ENCODE measurements around the gene KLHL8. TPM values are rescaled to one million over a fixed set of nuclear protein-coding genes. Genes with fewer than 3 reads are reported as not detected.

KLHL8 gene
- total RNA-seq, 1 experiment from 2014 or later = 24.2 TPM

DNA sequence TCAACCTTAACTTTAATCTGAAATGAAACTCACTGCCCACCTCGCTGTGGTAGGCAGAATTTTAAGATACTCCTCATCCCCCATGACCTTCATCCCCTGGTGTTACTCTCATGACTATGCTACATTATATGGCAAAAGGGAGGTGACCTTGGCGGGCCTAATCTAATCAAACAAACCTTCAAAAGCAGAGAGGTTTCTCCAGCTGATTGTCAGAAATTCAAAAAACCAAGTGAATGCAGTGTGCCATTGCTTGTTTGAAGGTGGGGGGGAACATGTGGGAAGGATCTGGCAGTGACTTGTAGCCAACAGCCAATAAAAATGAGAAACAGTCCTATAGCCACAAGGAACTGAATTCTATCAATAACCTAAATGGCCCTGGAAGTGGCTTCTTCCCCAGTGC is 48.5 kb downstream of the KLHL8 start (continued):
- TF ChIP-seq REST (IDR thresholded peaks at IDR 0.05; ENCODE audit: low read depth) = no peak

DNA sequence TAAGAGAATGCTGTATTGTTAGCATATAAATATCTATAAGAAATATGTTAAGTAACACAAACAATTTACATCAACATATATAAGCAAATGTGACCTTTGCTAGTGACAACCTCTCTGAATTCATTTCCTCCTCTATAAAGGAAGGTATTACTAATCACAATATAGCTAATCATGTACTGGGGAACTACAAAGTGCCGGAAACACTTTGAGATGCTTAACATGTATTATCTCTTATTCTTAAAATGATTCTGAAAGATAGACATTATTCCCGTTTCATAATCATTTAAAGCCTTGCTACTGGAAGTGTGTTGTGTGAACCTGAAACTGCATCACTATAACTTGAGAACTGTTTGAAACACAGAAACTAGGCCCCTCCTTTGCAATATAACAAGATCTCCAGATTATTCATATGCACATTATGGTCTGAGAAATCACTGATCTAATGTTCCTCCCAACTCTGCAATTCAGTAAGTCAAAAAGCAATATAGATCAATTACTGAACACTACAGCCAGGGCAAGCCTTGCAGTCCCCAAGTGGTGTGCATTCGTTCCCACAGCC is 54.0 kb downstream of the KLHL8 start:
- Histone ChIP-seq H3K79me2 (ENCODE audit: insufficient read depth, low read length) (no peaks in the 10 kb centered on the region), H2AFZ (ENCODE audit: low read depth, low read length, poor library complexity, severe bottlenecking) (no peak overlapping the region), H3K9ac (ENCODE audit: low read length) (no peak overlapping the region), H4K20me1 (ENCODE audit: insufficient read depth) (no peaks in the 10 kb centered on the region), H3K9me2 (ENCODE audit: insufficient read depth) (no peaks in the 10 kb centered on the region), H3K4me3 (replicated peaks in 1 of 2; ENCODE audit: low read depth in 1 of 2, low read length in 2 of 2) (no peak overlapping the region), H3K4me1 (ENCODE audit: control insufficient read depth in 1 of 2, insufficient read depth in 2 of 2, low read length in 2 of 2) (no peaks in the 10 kb centered on the region), H3K4me2 (ENCODE audit: low read length) (no peak overlapping the region), H3K27me3 (ENCODE audit: insufficient read depth, low read length) (no peaks in the 10 kb centered on the region), H3K9me3 (ENCODE audit: control insufficient read depth in 1 of 2, insufficient read depth in 1 of 2, low read depth in 1 of 2, low read length in 2 of 2) (no peaks in the 10 kb centered on the region), H3K27ac (ENCODE audit: low read depth, low read length) (no peak overlapping the region), H3K36me3 (ENCODE audit: control insufficient read depth in 1 of 2, insufficient read depth in 2 of 2, low read length in 2 of 2) (peaks cover 0 to 6% of the 10 kb centered on the region in 2 experiments; a peak in 2 of 4 replicates)
- ChIA-PET CTCF (no interaction called here), RAD21 (ENCODE audit: low non-redundant PET in 1 of 2, low total read pairs in 2 of 2, uncharacterized antibody in 2 of 2, unreplicated experiment in 2 of 2) (no interaction called here), POLR2A (no interaction called here)
- TF ChIP-seq SIN3A (IDR thresholded peaks at IDR 0.05; ENCODE audit: low read depth) = no peak
- no peak for TF ChIP-seq EZH2phosphoT487 (IDR thresholded peaks at IDR 0.05; ENCODE audit: borderline replicate concordance)
- no peak for TF ChIP-seq ZNF274 (IDR thresholded peaks at IDR 0.05; ENCODE audit: low read depth, low read length)
- no peak for TF ChIP-seq CEBPB (IDR thresholded peaks at IDR 0.05; ENCODE audit: low read depth)
- no peak for TF ChIP-seq FOSL1 (IDR thresholded peaks at IDR 0.05; ENCODE audit: low read depth)
- intact Hi-C loops (cut with micrococcal nuclease) = no loop called here
- DNase-seq (ENCODE audit: low read depth, low spot score) (no peak), ATAC-seq (no peak)
- BruUV-seq (replicated peaks) = no TSS peak

Measured in HCT116 (cell line).